ENCODE data around the gene KCNJ12. TPM values are rescaled to one million over a fixed set of nuclear protein-coding genes. Genes with fewer than 3 reads are reported as not detected.
"Not testable (repeated sequence)": the region's sequence is repeated elsewhere in the genome, so short reads cannot be mapped to it uniquely, and the experiment has no call there.

KCNJ12 gene
- total and polyA plus RNA-seq, 2 of the 4 experiments (the other 2 are of a cell fraction), result under 0.01 to 0.10 TPM

DNA sequence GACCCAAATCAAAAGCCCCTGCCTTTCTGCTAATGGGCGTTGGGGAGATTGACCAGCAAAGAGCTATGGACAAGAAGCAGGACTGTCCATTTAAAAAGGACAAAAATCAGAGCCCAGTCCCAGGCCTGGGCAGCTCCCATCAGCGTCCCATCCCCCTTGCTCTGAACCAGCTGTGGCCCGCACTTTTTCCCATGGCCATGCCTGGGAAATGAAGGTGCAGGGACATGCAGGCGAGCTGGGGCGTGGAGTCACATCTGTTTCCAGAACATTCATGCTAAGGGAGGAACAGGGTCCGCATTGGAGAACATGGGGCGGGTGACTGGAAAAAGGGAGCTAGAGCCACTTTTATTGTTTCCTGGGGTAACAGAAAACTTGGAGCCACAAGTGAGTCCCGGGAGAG is 50.7 kb downstream of the KCNJ12 start:
- H2AK9ac ChIP-seq (replicated peaks; ENCODE audit: low read depth, low read length, poor library complexity); H3K18ac ChIP-seq (ENCODE audit: low read depth, low read length); H4K91ac ChIP-seq (ENCODE audit: insufficient read depth, low read depth, low read length); H3K4me3 ChIP-seq (ENCODE audit: insufficient read depth, low read depth, low read length); H2BK15ac ChIP-seq (ENCODE audit: low read depth, low read length); H2AK5ac ChIP-seq (ENCODE audit: low read depth, low read length); H3K9me1 ChIP-seq (ENCODE audit: insufficient read depth, low read length); intact Hi-C loops (cut with micrococcal nuclease); H4K8ac ChIP-seq (ENCODE audit: low read depth in 2 of 2, low read length in 2 of 2); H2BK120ac ChIP-seq (ENCODE audit: low read depth, low read length); H3K36me3 ChIP-seq (ENCODE audit: control insufficient read depth, insufficient read depth, low read length); CTCF ChIA-PET; dilution Hi-C loops (cut with HindIII; ENCODE audit: low sequenced_read_pairs, unreplicated experiment); H2BK20ac ChIP-seq (ENCODE audit: low read depth, low read length); H3K9me3 ChIP-seq (ENCODE audit: control insufficient read depth, insufficient read depth, low read length); H3K23ac ChIP-seq (ENCODE audit: low read depth, low read length); H3K4me2 ChIP-seq (ENCODE audit: low read depth, low read length); H3K56ac ChIP-seq (ENCODE audit: extremely low read depth, insufficient read depth, low read length); BruUV-seq (replicated peaks); ATAC-seq (ENCODE audit: low read depth); H4K5ac ChIP-seq (ENCODE audit: low read depth, low read length); H3K27me3 ChIP-seq (ENCODE audit: control insufficient read depth, insufficient read depth, low read length); H3K9ac ChIP-seq (ENCODE audit: low read depth, low read length); H4K20me1 ChIP-seq (ENCODE audit: insufficient read depth, low read length); H2AFZ ChIP-seq (replicated peaks; ENCODE audit: low read length, poor library complexity); H2BK5ac ChIP-seq (ENCODE audit: low read depth, low read length, poor library complexity, severe bottlenecking); DNase-seq; H3K4ac ChIP-seq (ENCODE audit: low read depth, low read length); H3K14ac ChIP-seq (replicated peaks; ENCODE audit: low read depth, low read length); H3K79me1 ChIP-seq (ENCODE audit: low read depth in 1 of 2, low read length in 2 of 2); POLR2A ChIA-PET (ENCODE audit: unreplicated experiment); H3K27ac ChIP-seq (ENCODE audit: insufficient read depth, low read length): not testable (repeated sequence)
- peaks cover 15% of the 10 kb centered on the region for H3K4me1 ChIP-seq (ENCODE audit: control insufficient read depth, insufficient read depth, low read length)
- 80% methylated on average over 7 of the region's 8 CpGs; no CpG with 5 or more reads in 1 of the 2 experiments for WGBS, 2 experiments (ENCODE audit: extremely low coverage in 2 of 2, insufficient read length in 1 of 2)
- in situ Hi-C loops (cut with MboI; ENCODE audit: low sequenced_read_pairs), result loop anchor here (10.0 kb wide), 1 partner anchor 278 kb away; no protein-coding TSS in a partner anchor

DNA sequence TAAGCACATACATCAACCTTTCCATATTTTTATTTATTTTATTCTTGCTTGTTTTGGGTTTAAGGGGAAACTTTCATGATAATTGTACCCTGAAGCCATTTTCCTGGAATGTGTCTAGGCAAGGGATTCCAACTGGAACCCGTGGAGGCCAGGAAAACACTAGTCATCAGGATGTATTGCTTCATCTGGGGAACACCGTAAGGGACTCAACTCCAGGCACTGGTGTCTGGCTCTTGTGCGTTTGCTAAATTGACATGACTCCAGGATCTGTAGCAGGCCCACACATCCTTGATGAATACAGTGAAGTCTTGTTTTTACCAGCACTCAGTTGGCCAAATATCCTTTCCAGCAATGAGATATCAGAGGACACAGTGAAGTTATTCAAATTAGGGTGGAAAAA is 51.6 kb downstream of the KCNJ12 start:
- H2BK15ac ChIP-seq (ENCODE audit: low read depth, low read length); H4K20me1 ChIP-seq (ENCODE audit: insufficient read depth, low read length); BruUV-seq (replicated peaks); H3K9ac ChIP-seq (ENCODE audit: low read depth, low read length); H4K91ac ChIP-seq (ENCODE audit: insufficient read depth, low read depth, low read length); H3K56ac ChIP-seq (ENCODE audit: extremely low read depth, insufficient read depth, low read length); H3K18ac ChIP-seq (ENCODE audit: low read depth, low read length); H3K36me3 ChIP-seq (ENCODE audit: control insufficient read depth, insufficient read depth, low read length); ATAC-seq (ENCODE audit: low read depth); H3K4me3 ChIP-seq (ENCODE audit: insufficient read depth, low read depth, low read length); H3K4me2 ChIP-seq (ENCODE audit: low read depth, low read length); H3K9me1 ChIP-seq (ENCODE audit: insufficient read depth, low read length); POLR2A ChIA-PET (ENCODE audit: unreplicated experiment); H3K79me1 ChIP-seq (ENCODE audit: low read depth in 1 of 2, low read length in 2 of 2); H2AFZ ChIP-seq (replicated peaks; ENCODE audit: low read length, poor library complexity); H2BK5ac ChIP-seq (ENCODE audit: low read depth, low read length, poor library complexity, severe bottlenecking); H2BK120ac ChIP-seq (ENCODE audit: low read depth, low read length); dilution Hi-C loops (cut with HindIII; ENCODE audit: low sequenced_read_pairs, unreplicated experiment); H4K8ac ChIP-seq (ENCODE audit: low read depth in 2 of 2, low read length in 2 of 2); DNase-seq; H4K5ac ChIP-seq (ENCODE audit: low read depth, low read length); H2BK20ac ChIP-seq (ENCODE audit: low read depth, low read length); H3K27ac ChIP-seq (ENCODE audit: insufficient read depth, low read length); H3K9me3 ChIP-seq (ENCODE audit: control insufficient read depth, insufficient read depth, low read length); H2AK9ac ChIP-seq (replicated peaks; ENCODE audit: low read depth, low read length, poor library complexity); H3K4ac ChIP-seq (ENCODE audit: low read depth, low read length); H3K23ac ChIP-seq (ENCODE audit: low read depth, low read length); H3K27me3 ChIP-seq (ENCODE audit: control insufficient read depth, insufficient read depth, low read length); intact Hi-C loops (cut with micrococcal nuclease); CTCF ChIA-PET; H2AK5ac ChIP-seq (ENCODE audit: low read depth, low read length); H3K14ac ChIP-seq (replicated peaks; ENCODE audit: low read depth, low read length): not testable (repeated sequence)
- peaks cover 15% of the 10 kb centered on the region for H3K4me1 ChIP-seq (ENCODE audit: control insufficient read depth, insufficient read depth, low read length)
- no CpG with 5 or more reads among the region's 3 CpGs for WGBS, 2 experiments (ENCODE audit: extremely low coverage in 2 of 2, insufficient read length in 1 of 2)
- in situ Hi-C loops (cut with MboI; ENCODE audit: low sequenced_read_pairs), result loop anchor here (10.0 kb wide), 1 partner anchor 277 kb away; no protein-coding TSS in a partner anchor
